Stimulated activated CD4-positive, alpha-beta T cell treated with anti-CD3 and anti-CD28 coated beads, Interleukin-12 subunit alpha, Interleukin-12 subunit beta, amount 100 ng/mL, for 24 hours (primary cell): Measurements from ENCODE around the gene PTPRN2.
"Not testable (repeated sequence)": the region's sequence is repeated elsewhere in the genome, so short reads cannot be mapped to it uniquely, and the experiment has no call there.

Experiments used
- DNase-seq, 2 experiments: peaks; one replicate each; pipeline ENCODE4 v3.0.0-alpha.2; 2020; ENCODE audit warnings: low read depth in 2 of 2

PTPRN2 gene

GRCh38 chr7:158322616-158323530 is 264.8 kb downstream of the PTPRN2 start:
- DNase-seq = no peak

- DNase-seq = no peak
Measured at GRCh38 chr7:158321936-158322615, 265.5 kb downstream of the PTPRN2 start.

- DNase-seq = no peak
Measured at GRCh38 chr7:158321056-158321700, 266.4 kb downstream of the PTPRN2 start.

- no peak for DNase-seq
Measured at GRCh38 chr7:158320328-158320727, 267.3 kb downstream of the PTPRN2 start.

- DNase-seq = no peak
Measured at GRCh38 chr7:158318511-158318913, 269.1 kb downstream of the PTPRN2 start.

GRCh38 chr7:158317238-158318205 is 270.1 kb downstream of the PTPRN2 start:
- DNase-seq = no peak

- DNase-seq = no peak
Measured at GRCh38 chr7:158316466-158317031, 271.1 kb downstream of the PTPRN2 start.

GRCh38 chr7:158315881-158316280 is 271.7 kb downstream of the PTPRN2 start:
- no peak for DNase-seq

GRCh38 chr7:158315326-158315725 is 272.3 kb downstream of the PTPRN2 start:
- no peak for DNase-seq

GRCh38 chr7:158314394-158314793 is 273.2 kb downstream of the PTPRN2 start:
- DNase-seq = no peak

GRCh38 chr7:158313931-158314330 is 273.7 kb downstream of the PTPRN2 start:
- no peak for DNase-seq

GRCh38 chr7:158312789-158313188 is 274.8 kb downstream of the PTPRN2 start:
- no peak for DNase-seq

- DNase-seq = no peak
Measured at GRCh38 chr7:158311791-158312190, 275.8 kb downstream of the PTPRN2 start.

- no peak for DNase-seq
Measured at GRCh38 chr7:158310924-158311666, 276.5 kb downstream of the PTPRN2 start.

- no peak for DNase-seq
Measured at GRCh38 chr7:158309868-158310763, 277.5 kb downstream of the PTPRN2 start.

GRCh38 chr7:158308001-158308400 is 279.6 kb downstream of the PTPRN2 start:
- DNase-seq = no peak

- DNase-seq = not testable (repeated sequence)
Measured at GRCh38 chr7:158304072-158304471, 283.6 kb downstream of the PTPRN2 start.

- no peak for DNase-seq
Measured at GRCh38 chr7:158303121-158303520, 284.5 kb downstream of the PTPRN2 start.
